ENCODE data around the gene TTC6. TPM values are rescaled to one million over a fixed set of nuclear protein-coding genes. Genes with fewer than 3 reads are reported as not detected.

Gene TTC6
- polyA plus RNA-seq, 3 donors: not detected

- H3K27ac ChIP-seq (ENCODE audit: low read depth in 1 of 2, low read length in 2 of 2): no peak overlapping the region
- H3K4me3 ChIP-seq (replicated peaks in 1 of 3; ENCODE audit: low read depth in 2 of 3, low read length in 3 of 3): no peak overlapping the region
- H3K4me1 ChIP-seq (ENCODE audit: control insufficient read depth in 1 of 2, insufficient read depth in 2 of 2, low read length in 2 of 2): no peaks in the 10 kb centered on the region
- WGBS (ENCODE audit: insufficient coverage): 7% methylated on average over 81 of the region's 81 CpGs
- Mint-ChIP-seq H3K4me3 (peak overlapping the region in 1 of 2 donors; percentile 53), H3K4me1 (no peaks in the 10 kb centered on the region), H3K36me3 (no peaks in the 10 kb centered on the region), H3K27ac (no peak overlapping the region), H3K9me3 (peaks cover 6 to 27% (median 16%) of the 10 kb centered on the region in 7 donors), H3K27me3 (ENCODE audit: low read depth in 3 of 3) (peaks cover 25 to 39% (median 27%) of the 10 kb centered on the region in 3 donors)
- no peak overlapping the region for H3K4me2 ChIP-seq (replicated peaks; ENCODE audit: extremely low read depth, low read length, poor library complexity, severe bottlenecking)
- no peaks in the 10 kb centered on the region for H3K36me3 ChIP-seq (replicated peaks in 1 of 2; ENCODE audit: control insufficient read depth in 1 of 2, insufficient read depth in 2 of 2, low read length in 2 of 2)
- H3K9ac ChIP-seq (ENCODE audit: insufficient read depth, low read length, poor library complexity, severe bottlenecking): no peak overlapping the region
- H4K20me1 ChIP-seq (ENCODE audit: insufficient read depth, low read length): no peaks in the 10 kb centered on the region
- H2AFZ ChIP-seq (ENCODE audit: insufficient read depth, low read depth, low read length, poor library complexity, severe bottlenecking): no peak overlapping the region
- DNase-seq: no peak
- intact Hi-C loops (cut with micrococcal nuclease): no loop called here
- TF ChIP-seq, protein P1, sequence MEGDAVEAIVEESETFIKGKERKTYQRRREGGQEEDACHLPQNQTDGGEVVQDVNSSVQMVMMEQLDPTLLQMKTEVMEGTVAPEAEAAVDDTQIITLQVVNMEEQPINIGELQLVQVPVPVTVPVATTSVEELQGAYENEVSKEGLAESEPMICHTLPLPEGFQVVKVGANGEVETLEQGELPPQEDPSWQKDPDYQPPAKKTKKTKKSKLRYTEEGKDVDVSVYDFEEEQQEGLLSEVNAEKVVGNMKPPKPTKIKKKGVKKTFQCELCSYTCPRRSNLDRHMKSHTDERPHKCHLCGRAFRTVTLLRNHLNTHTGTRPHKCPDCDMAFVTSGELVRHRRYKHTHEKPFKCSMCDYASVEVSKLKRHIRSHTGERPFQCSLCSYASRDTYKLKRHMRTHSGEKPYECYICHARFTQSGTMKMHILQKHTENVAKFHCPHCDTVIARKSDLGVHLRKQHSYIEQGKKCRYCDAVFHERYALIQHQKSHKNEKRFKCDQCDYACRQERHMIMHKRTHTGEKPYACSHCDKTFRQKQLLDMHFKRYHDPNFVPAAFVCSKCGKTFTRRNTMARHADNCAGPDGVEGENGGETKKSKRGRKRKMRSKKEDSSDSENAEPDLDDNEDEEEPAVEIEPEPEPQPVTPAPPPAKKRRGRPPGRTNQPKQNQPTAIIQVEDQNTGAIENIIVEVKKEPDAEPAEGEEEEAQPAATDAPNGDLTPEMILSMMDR (IDR thresholded peaks at IDR 0.05): no peak
- H3K9me3 ChIP-seq (replicated peaks in 1 of 2; ENCODE audit: control insufficient read depth in 1 of 2, insufficient read depth in 1 of 2, low read length in 2 of 2): peaks cover 0 to 21% of the 10 kb centered on the region in 2 donors
- no peaks in the 10 kb centered on the region for H3K79me2 ChIP-seq (ENCODE audit: insufficient read depth, low read length)
- H3K27me3 ChIP-seq (ENCODE audit: control insufficient read depth in 2 of 2, insufficient read depth in 2 of 2, low read length in 2 of 2): peaks cover 28 to 32% of the 10 kb centered on the region in 2 donors
These were observed 26.9 kb downstream of the TTC6 start for GRCh38 chr14:37622231-37622923.

DNA sequence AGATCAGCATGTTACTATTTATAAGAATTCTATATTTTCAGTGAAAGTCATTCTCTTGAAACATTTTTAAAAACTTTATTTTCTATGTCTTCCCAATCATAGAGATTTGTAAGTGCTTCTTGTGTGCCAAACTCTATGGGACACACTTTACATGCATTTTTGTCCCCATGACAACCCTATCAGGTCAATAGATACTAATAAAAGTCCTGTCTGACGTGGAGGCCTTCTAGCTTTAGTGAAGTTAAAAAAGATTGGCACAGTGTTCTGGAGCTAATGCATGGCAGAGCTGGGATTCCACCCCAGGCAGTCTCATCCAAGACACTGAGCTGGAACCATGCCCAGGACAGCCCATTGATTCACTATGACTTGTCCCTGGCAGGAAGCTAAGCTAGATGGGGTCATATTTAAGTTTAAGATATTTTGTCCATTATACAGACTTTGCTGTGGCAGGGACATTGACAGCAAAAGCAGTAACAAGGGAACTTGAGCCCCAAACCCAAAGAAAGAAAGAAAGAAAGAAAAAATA, 28.1 kb downstream of the TTC6 start:
- no peak overlapping the region for H3K4me2 ChIP-seq (replicated peaks; ENCODE audit: extremely low read depth, low read length, poor library complexity, severe bottlenecking)
- H3K36me3 Mint-ChIP-seq: no peaks in the 10 kb centered on the region
- no peaks in the 10 kb centered on the region for H3K4me1 ChIP-seq (ENCODE audit: control insufficient read depth in 1 of 2, insufficient read depth in 2 of 2, low read length in 2 of 2)
- H3K27me3 ChIP-seq (ENCODE audit: control insufficient read depth in 2 of 2, insufficient read depth in 2 of 2, low read length in 2 of 2): peaks cover 28 to 32% of the 10 kb centered on the region in 2 donors
- H3K36me3 ChIP-seq (replicated peaks in 1 of 2; ENCODE audit: control insufficient read depth in 1 of 2, insufficient read depth in 2 of 2, low read length in 2 of 2): no peaks in the 10 kb centered on the region
- H3K9me3 ChIP-seq (replicated peaks in 1 of 2; ENCODE audit: control insufficient read depth in 1 of 2, insufficient read depth in 1 of 2, low read length in 2 of 2): peaks cover 0 to 21% of the 10 kb centered on the region in 2 donors
- TF ChIP-seq, protein P1 (IDR thresholded peaks at IDR 0.05): no peak
- no CpG with 5 or more reads among the region's 1 CpG for WGBS (ENCODE audit: insufficient coverage)
- H3K79me2 ChIP-seq (ENCODE audit: insufficient read depth, low read length): no peaks in the 10 kb centered on the region
- H2AFZ ChIP-seq (ENCODE audit: insufficient read depth, low read depth, low read length, poor library complexity, severe bottlenecking): no peak overlapping the region
- no peaks in the 10 kb centered on the region for H4K20me1 ChIP-seq (ENCODE audit: insufficient read depth, low read length)
- H3K27ac Mint-ChIP-seq: no peak overlapping the region
- H3K4me3 Mint-ChIP-seq: peak overlapping the region in 1 of 2 donors; percentile 17
- peaks cover 6 to 27% (median 16%) of the 10 kb centered on the region in 7 donors for H3K9me3 Mint-ChIP-seq
- no peaks in the 10 kb centered on the region for H3K4me1 Mint-ChIP-seq
- H3K27me3 Mint-ChIP-seq (ENCODE audit: low read depth in 3 of 3): peaks cover 25 to 39% (median 30%) of the 10 kb centered on the region in 3 donors
- H3K9ac ChIP-seq (ENCODE audit: insufficient read depth, low read length, poor library complexity, severe bottlenecking): no peak overlapping the region
- no peak overlapping the region for H3K27ac ChIP-seq (ENCODE audit: low read depth in 1 of 2, low read length in 2 of 2)
- DNase-seq: no peak
- intact Hi-C loops (cut with micrococcal nuclease): no loop called here
- no peak overlapping the region for H3K4me3 ChIP-seq (replicated peaks in 1 of 3; ENCODE audit: low read depth in 2 of 3, low read length in 3 of 3)

Data from CD14-positive monocyte (primary cell).